ENCODE results near the gene CASP10.

Gene CASP10

DNA sequence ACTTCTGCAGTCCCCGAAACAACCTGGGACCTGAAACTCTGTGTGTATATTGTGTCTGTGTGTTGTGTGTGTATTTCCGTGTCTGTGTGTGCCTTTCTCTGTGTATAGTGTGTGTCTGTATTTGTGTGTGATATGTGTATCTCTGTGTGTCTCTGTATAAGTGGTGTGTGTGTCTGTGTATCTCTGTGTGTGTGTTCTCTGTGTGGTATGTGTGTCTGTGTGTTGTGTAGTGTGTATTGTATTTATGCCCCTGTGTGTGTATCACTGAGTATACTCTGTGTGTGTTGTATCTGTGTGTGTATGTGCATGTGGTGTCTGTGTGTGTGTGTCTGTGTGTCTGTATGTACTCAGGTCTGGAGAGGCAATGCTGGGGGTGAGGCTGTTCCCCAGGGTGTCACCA, 89.0 kb downstream of the CASP10 start:
- Mint-ChIP-seq H3K36me3 (ENCODE audit: low read depth) (peaks cover 82% of the 10 kb centered on the region), H3K4me3 (no peak overlapping the region), H3K27ac (peak overlapping the region; percentile 24), H3K9me3 (no peaks in the 10 kb centered on the region), H3K27me3 (ENCODE audit: low read depth) (no peaks in the 10 kb centered on the region), H3K4me1 (ENCODE audit: low read depth) (peaks cover 52% of the 10 kb centered on the region)
- no peak for DNase-seq (ENCODE audit: low spot score)

- peak overlapping the region; percentile 15 for H3K4me3 Mint-ChIP-seq
- DNase-seq (ENCODE audit: low spot score): no peak
- peak overlapping the region; percentile 45 for H3K27ac Mint-ChIP-seq
- H3K9me3 Mint-ChIP-seq: no peaks in the 10 kb centered on the region
- peaks cover 81% of the 10 kb centered on the region for H3K36me3 Mint-ChIP-seq (ENCODE audit: low read depth)
- peaks cover 46% of the 10 kb centered on the region for H3K4me1 Mint-ChIP-seq (ENCODE audit: low read depth)
- no peaks in the 10 kb centered on the region for H3K27me3 Mint-ChIP-seq (ENCODE audit: low read depth)
Measured at GRCh38 chr2:201273330-201273983, 90.5 kb downstream of the CASP10 start.

DNA sequence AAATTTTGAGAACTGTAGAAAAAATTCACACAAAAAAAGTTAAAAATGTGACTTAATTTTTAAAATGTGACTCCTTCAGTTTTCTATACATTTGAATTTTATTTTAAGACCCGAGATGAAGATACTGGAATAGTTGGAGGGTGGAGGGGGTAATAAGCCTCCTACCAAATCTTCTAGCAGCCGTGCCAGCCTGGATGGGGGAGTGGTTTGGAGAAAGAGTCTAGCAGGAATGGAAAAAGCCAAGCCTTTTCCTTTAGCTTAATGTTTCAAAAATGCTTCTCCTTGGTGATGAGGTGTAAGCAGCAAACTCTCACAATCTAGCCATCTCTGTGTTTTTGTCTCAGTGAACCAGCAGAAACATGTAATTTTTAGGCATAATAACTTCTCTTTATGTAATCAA, 92.1 kb downstream of the CASP10 start:
- no peaks in the 10 kb centered on the region for H3K9me3 Mint-ChIP-seq
- peaks cover 41% of the 10 kb centered on the region for H3K4me1 Mint-ChIP-seq (ENCODE audit: low read depth)
- no peak overlapping the region for H3K27ac Mint-ChIP-seq
- no peak overlapping the region for H3K4me3 Mint-ChIP-seq
- H3K27me3 Mint-ChIP-seq (ENCODE audit: low read depth): no peaks in the 10 kb centered on the region
- peaks cover 80% of the 10 kb centered on the region for H3K36me3 Mint-ChIP-seq (ENCODE audit: low read depth)
- DNase-seq (ENCODE audit: low spot score): no peak

GRCh38 chr2:201275990-201276389, 93.0 kb downstream of the CASP10 start:
- Mint-ChIP-seq H3K27me3 (ENCODE audit: low read depth) (no peaks in the 10 kb centered on the region), H3K36me3 (ENCODE audit: low read depth) (peaks cover 82% of the 10 kb centered on the region), H3K9me3 (peaks cover 5% of the 10 kb centered on the region), H3K27ac (no peak overlapping the region), H3K4me1 (ENCODE audit: low read depth) (peaks cover 37% of the 10 kb centered on the region), H3K4me3 (no peak overlapping the region)
- DNase-seq (ENCODE audit: low spot score): no peak

DNA sequence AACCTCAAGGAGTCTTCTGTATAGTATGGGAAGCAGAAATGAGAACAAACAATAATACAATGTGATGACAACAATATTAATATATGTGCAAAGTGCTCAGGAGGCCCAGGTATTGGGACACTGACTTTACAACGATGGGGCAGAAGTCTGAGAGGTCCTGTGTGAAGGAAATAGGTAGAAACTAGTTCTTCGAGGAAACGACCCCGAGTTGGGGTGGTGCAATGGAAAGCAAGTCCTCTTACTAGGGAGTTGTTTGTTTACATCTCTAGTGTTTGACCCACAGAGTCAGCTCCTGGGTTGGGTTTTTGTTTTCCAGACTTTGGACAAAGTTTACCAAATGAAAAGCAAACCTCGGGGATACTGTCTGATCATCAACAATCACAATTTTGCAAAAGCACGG, 93.6 kb downstream of the CASP10 start:
- DNase-seq (ENCODE audit: low spot score): no peak
- Mint-ChIP-seq H3K27ac (no peak overlapping the region), H3K4me1 (ENCODE audit: low read depth) (peaks cover 31% of the 10 kb centered on the region), H3K36me3 (ENCODE audit: low read depth) (peaks cover 79% of the 10 kb centered on the region), H3K27me3 (ENCODE audit: low read depth) (no peaks in the 10 kb centered on the region), H3K9me3 (peaks cover 5% of the 10 kb centered on the region), H3K4me3 (no peak overlapping the region)
